T-helper 22 cell (primary cell): ENCODE measurements around the gene NEU4.
"Not testable (repeated sequence)": the region's sequence is repeated elsewhere in the genome, so short reads cannot be mapped to it uniquely, and the experiment has no call there.

Experiments used
- DNase-seq: peaks from one replicate; pipeline ENCODE4 v3.0.0-alpha.2; 2020; ENCODE audit warnings: low read depth

The NEU4 gene

GRCh38 chr2:241798631-241799521 lies 10.1 kb upstream of the NEU4 start:
- DNase-seq = no peak

GRCh38 chr2:241799522-241800197 lies 9.3 kb upstream of the NEU4 start:
- no peak for DNase-seq

- DNase-seq = not testable (repeated sequence)
Measured at GRCh38 chr2:241800198-241800903, 8.6 kb upstream of the NEU4 start.

- DNase-seq = no peak
Measured at GRCh38 chr2:241801611-241802420, 7.2 kb upstream of the NEU4 start.

GRCh38 chr2:241802421-241803318 lies 6.3 kb upstream of the NEU4 start:
- no peak for DNase-seq

GRCh38 chr2:241803387-241804325 lies 5.3 kb upstream of the NEU4 start:
- no peak for DNase-seq

GRCh38 chr2:241804326-241805229 lies 4.4 kb upstream of the NEU4 start:
- DNase-seq = no peak

GRCh38 chr2:241806217-241806616 lies 2.8 kb upstream of the NEU4 start:
- DNase-seq = not testable (repeated sequence)

- no peak for DNase-seq
Measured at GRCh38 chr2:241808051-241808720, 807 bp upstream of the NEU4 start.

- no peak for DNase-seq
Measured at GRCh38 chr2:241809383-241810306, 652 bp downstream of the NEU4 start.

- no peak for DNase-seq
Measured at GRCh38 chr2:241810307-241811200, 1.6 kb downstream of the NEU4 start.

- DNase-seq = no peak
Measured at GRCh38 chr2:241811201-241811951, 2.4 kb downstream of the NEU4 start.

- DNase-seq = no peak
Measured at GRCh38 chr2:241811952-241812729, 3.1 kb downstream of the NEU4 start.
